ENCODE data around the gene SFT2D2.

SFT2D2 gene

GRCh38 chr1:168265596-168265995 lies 39.8 kb downstream of the SFT2D2 start:
- DNase-seq (ENCODE audit: low read depth) = no peak

GRCh38 chr1:168266644-168267186 lies 40.9 kb downstream of the SFT2D2 start:
- DNase-seq (ENCODE audit: low read depth) = no peak

- DNase-seq (ENCODE audit: low read depth) = no peak
Observed at GRCh38 chr1:168271636-168272035, 45.8 kb downstream of the SFT2D2 start.

- DNase-seq (ENCODE audit: low read depth) = no peak
Observed at GRCh38 chr1:168273575-168273974, 47.8 kb downstream of the SFT2D2 start.

GRCh38 chr1:168279253-168279652 lies 53.4 kb downstream of the SFT2D2 start:
- DNase-seq (ENCODE audit: low read depth) = no peak

- no peak for DNase-seq (ENCODE audit: low read depth)
Observed at GRCh38 chr1:168280296-168280927, 54.6 kb downstream of the SFT2D2 start, which contains the start of gene TBX19. Gene TBX19, plus strand, starts transcription at chr1:168280877. Its CDS starts 214 bp downstream, at chr1:168281091.

GRCh38 chr1:168281603-168282325 lies 56.0 kb downstream of the SFT2D2 start:
- no peak for DNase-seq (ENCODE audit: low read depth)

GRCh38 chr1:168285521-168285790 lies 59.7 kb downstream of the SFT2D2 start:
- DNase-seq (ENCODE audit: low read depth) = no peak

GRCh38 chr1:168285971-168286927 lies 60.4 kb downstream of the SFT2D2 start:
- no peak for DNase-seq (ENCODE audit: low read depth)

GRCh38 chr1:168287237-168287664 lies 61.4 kb downstream of the SFT2D2 start:
- DNase-seq (ENCODE audit: low read depth) = no peak

GRCh38 chr1:168288311-168289052 lies 62.7 kb downstream of the SFT2D2 start:
- DNase-seq (ENCODE audit: low read depth) = no peak

- no peak for DNase-seq (ENCODE audit: low read depth)
Observed at GRCh38 chr1:168291222-168291837, 65.5 kb downstream of the SFT2D2 start.

GRCh38 chr1:168293356-168293755 lies 67.6 kb downstream of the SFT2D2 start:
- no peak for DNase-seq (ENCODE audit: low read depth)

GRCh38 chr1:168295411-168296114 lies 69.8 kb downstream of the SFT2D2 start:
- DNase-seq (ENCODE audit: low read depth) = no peak

- DNase-seq (ENCODE audit: low read depth) = no peak
Observed at GRCh38 chr1:168297019-168297730, 71.4 kb downstream of the SFT2D2 start.

- DNase-seq (ENCODE audit: low read depth) = no peak
Observed at GRCh38 chr1:168298446-168298845, 72.6 kb downstream of the SFT2D2 start.

- DNase-seq (ENCODE audit: low read depth) = no peak
Observed at GRCh38 chr1:168300626-168301025, 74.8 kb downstream of the SFT2D2 start.

- DNase-seq (ENCODE audit: low read depth) = peak; percentile 50
Observed at GRCh38 chr1:168301664-168302320, 76.0 kb downstream of the SFT2D2 start.

Measured in GM04503 (cell line).